ENCODE data around the gene TNPO2.

The TNPO2 gene

DNA sequence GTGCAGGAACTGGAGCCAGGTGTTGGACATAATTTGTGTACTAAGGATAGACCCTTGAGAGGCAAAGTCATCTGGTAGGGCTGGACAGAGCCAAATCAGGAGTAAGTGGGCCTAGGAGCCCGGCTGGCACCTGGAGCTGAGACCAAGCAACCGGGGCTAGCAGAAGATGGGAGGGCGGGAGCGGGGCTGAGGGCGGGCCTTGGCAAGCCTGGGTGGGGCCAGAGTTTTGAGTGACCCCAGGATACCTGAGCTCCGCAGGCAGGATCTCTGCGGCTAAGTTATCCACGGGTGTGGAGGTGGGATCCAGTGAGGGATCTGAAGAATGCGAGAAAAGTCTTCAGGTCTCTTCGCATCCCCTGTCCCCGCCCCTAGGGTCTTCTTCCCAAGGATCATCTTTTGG is 43.4 kb upstream of the TNPO2 start:
- TF ChIP-seq, protein P1, sequence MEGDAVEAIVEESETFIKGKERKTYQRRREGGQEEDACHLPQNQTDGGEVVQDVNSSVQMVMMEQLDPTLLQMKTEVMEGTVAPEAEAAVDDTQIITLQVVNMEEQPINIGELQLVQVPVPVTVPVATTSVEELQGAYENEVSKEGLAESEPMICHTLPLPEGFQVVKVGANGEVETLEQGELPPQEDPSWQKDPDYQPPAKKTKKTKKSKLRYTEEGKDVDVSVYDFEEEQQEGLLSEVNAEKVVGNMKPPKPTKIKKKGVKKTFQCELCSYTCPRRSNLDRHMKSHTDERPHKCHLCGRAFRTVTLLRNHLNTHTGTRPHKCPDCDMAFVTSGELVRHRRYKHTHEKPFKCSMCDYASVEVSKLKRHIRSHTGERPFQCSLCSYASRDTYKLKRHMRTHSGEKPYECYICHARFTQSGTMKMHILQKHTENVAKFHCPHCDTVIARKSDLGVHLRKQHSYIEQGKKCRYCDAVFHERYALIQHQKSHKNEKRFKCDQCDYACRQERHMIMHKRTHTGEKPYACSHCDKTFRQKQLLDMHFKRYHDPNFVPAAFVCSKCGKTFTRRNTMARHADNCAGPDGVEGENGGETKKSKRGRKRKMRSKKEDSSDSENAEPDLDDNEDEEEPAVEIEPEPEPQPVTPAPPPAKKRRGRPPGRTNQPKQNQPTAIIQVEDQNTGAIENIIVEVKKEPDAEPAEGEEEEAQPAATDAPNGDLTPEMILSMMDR (IDR thresholded peaks at IDR 0.05): no peak
- Histone ChIP-seq H3K4me3 (ENCODE audit: low read depth in 1 of 2, low read length in 1 of 2) (no peak overlapping the region), H3K9me3 (no peaks in the 10 kb centered on the region), H3K4me1 (ENCODE audit: control insufficient read depth in 1 of 2, insufficient read depth in 1 of 2, low read depth in 1 of 2, low read length in 1 of 2) (peaks cover 0 to 7% of the 10 kb centered on the region in 2 experiments), H3K27me3 (no peaks in the 10 kb centered on the region), H3K27ac (no peak overlapping the region), H3K36me3 (no peaks in the 10 kb centered on the region)

DNA sequence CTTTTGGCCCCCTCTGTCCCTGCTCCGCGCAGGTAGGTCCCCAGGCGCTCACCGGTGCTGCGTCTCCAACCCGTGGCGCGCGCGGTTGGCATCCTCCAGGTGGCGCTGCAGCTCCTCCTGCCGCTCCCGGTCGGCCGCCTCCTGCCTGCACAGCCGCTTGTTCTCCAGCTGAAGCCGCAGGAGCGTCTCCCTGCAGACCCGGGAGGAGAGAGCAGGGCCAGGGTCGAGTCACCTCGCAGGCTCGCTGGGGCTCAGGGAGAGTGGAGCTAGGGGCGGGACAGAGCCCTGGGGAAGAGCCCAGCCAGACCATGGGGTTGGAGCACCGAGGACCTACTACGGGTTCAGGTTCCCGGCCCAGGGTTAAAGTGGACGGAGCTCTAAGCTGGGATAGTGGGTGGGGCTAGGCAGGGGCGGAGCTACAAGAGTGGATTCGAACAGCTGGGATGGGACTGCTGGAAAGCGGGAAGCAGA is 42.4 kb upstream of the TNPO2 start:
- H3K4me3 ChIP-seq (ENCODE audit: low read depth in 1 of 2, low read length in 1 of 2): no peak overlapping the region
- no peaks in the 10 kb centered on the region for H3K36me3 ChIP-seq
- TF ChIP-seq, protein P1 (IDR thresholded peaks at IDR 0.05): peak; percentile 68
- H3K27me3 ChIP-seq: no peaks in the 10 kb centered on the region
- peak overlapping the region; percentile 20 for H3K27ac ChIP-seq
- no peaks in the 10 kb centered on the region for H3K9me3 ChIP-seq
- peaks cover 0 to 7% of the 10 kb centered on the region in 2 experiments for H3K4me1 ChIP-seq (ENCODE audit: control insufficient read depth in 1 of 2, insufficient read depth in 1 of 2, low read depth in 1 of 2, low read length in 1 of 2)

DNA sequence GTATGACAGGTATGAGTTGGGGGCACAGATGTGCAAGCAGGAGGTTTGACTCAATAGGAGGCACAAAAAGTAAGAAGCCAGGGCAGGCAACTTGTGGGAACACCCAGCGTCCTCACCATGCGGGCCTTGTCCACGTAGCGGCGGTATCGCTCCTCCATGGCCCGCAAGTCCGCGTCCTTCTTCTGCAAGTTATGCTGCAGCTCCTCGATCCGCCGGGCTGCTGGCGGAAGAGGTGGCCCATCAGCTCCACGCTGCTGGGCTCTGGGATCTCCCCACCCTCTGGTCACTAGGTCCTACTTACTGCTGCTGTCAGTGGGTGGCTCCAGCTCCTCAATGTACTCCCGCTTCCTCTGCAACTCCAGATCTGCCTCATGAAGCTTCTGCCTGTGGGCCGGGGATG is 41.0 kb upstream of the TNPO2 start:
- Histone ChIP-seq H3K4me3 (ENCODE audit: low read depth in 1 of 2, low read length in 1 of 2) (no peak overlapping the region), H3K27me3 (no peaks in the 10 kb centered on the region), H3K9me3 (no peaks in the 10 kb centered on the region), H3K27ac (no peak overlapping the region), H3K36me3 (no peaks in the 10 kb centered on the region), H3K4me1 (ENCODE audit: control insufficient read depth in 1 of 2, insufficient read depth in 1 of 2, low read depth in 1 of 2, low read length in 1 of 2) (peaks cover 0 to under 1% of the 10 kb centered on the region in 2 experiments)
- TF ChIP-seq, protein P1 (IDR thresholded peaks at IDR 0.05): no peak

DNA sequence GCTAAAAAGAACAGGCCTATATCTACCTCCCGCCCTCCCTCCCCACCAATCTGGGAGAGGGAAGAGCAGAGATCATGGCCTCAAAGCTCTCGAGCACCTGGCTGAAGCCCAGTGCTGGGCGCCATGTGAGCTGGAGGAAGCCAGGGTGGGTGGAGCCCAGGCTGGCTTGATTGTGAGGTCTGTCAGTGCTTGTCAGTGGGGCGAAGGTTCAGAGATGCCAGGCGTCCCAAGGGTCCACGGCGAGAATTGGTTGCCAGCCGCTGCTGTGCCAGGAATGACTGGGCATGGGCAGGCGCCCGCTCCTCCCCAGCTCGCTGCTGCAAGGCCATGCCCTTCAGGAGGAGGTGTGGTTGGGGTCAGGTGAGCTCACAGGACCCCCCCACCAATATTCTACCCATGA is 39.4 kb upstream of the TNPO2 start:
- TF ChIP-seq, protein P1 (IDR thresholded peaks at IDR 0.05): no peak
- H3K36me3 ChIP-seq: no peaks in the 10 kb centered on the region
- no peaks in the 10 kb centered on the region for H3K9me3 ChIP-seq
- no peak overlapping the region for H3K4me3 ChIP-seq (ENCODE audit: low read depth in 1 of 2, low read length in 1 of 2)
- H3K27me3 ChIP-seq: peaks cover 2% of the 10 kb centered on the region
- H3K27ac ChIP-seq: no peak overlapping the region
- H3K4me1 ChIP-seq (ENCODE audit: control insufficient read depth in 1 of 2, insufficient read depth in 1 of 2, low read depth in 1 of 2, low read length in 1 of 2): no peaks in the 10 kb centered on the region

DNA sequence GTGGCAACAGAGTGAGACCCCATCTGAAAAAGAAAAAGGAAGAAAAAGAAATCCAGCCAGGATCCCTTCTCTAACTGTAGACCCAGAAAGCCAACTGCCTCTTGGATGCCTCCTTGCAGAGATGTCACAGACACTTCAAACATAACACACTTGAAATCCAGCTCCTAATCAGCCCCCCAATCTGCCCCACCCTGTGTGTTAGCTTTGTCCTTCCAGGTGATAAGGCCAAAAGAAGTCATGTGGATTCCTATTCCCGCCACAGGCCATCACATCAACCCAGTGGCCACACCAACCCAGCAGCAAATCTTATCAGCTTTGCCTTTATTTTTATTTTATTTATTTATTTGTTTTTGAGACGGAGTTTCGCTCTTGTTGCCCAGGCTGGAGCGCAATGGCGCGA is 36.0 kb upstream of the TNPO2 start:
- H3K36me3 ChIP-seq: no peaks in the 10 kb centered on the region
- no peak overlapping the region for H3K27ac ChIP-seq
- TF ChIP-seq, protein P1 (IDR thresholded peaks at IDR 0.05): no peak
- H3K9me3 ChIP-seq: no peaks in the 10 kb centered on the region
- peaks cover 3 to 8% of the 10 kb centered on the region in 2 experiments for H3K4me1 ChIP-seq (ENCODE audit: control insufficient read depth in 1 of 2, insufficient read depth in 1 of 2, low read depth in 1 of 2, low read length in 1 of 2)
- peaks cover 34% of the 10 kb centered on the region for H3K27me3 ChIP-seq
- H3K4me3 ChIP-seq (ENCODE audit: low read depth in 1 of 2, low read length in 1 of 2): no peak overlapping the region
